Tibial artery (tissue), 4 donors: ENCODE results near the gene MMP13.

Experiments used
- DNase-seq, 2 donors: peaks; one replicate each; pipeline ENCODE4 v3.0.0-alpha.2; 2019
- H3K27ac ChIP-seq, 2 donors: fragments of 200-600 bp; sonication (generic) in 1 of 2; 1 replicate in 1 of 2; 2 replicates in 1 of 2; pipeline ENCODE4 v1.5.1; 2018 to 2019; ENCODE audit warnings: mild to moderate bottlenecking in 1 of 2
- H3K27me3 ChIP-seq, 2 donors: fragments of 200-600 bp; sonication (generic) in 1 of 2; one replicate each; pipeline versions ENCODE4 v1.5.1 to v1.6.0; 2016 to 2019
- H3K36me3 ChIP-seq, 3 donors: fragments of 200-600 bp; sonication (generic) in 2 of 3; one replicate each; pipeline ENCODE4 v1.5.1; 2016 to 2019; ENCODE audit warnings: mild to moderate bottlenecking in 2 of 3
- H3K4me1 ChIP-seq, 4 donors: fragments of 200-600 bp; sonication (generic) in 2 of 4; 1 replicate in 3 of 4; 2 replicates in 1 of 4; pipeline ENCODE4 v1.5.1; 2016 to 2019
- H3K4me3 ChIP-seq, 2 donors: fragments of 200-600 bp; sonication (generic) in 1 of 2; 1 replicate in 1 of 2; 2 replicates in 1 of 2; pipeline ENCODE4 v1.5.1; 2018 to 2019; ENCODE audit warnings: mild to moderate bottlenecking in 2 of 2
- H3K9me3 ChIP-seq, 3 donors: fragments of 200-600 bp; sonication (generic) in 1 of 3; one replicate each; pipeline ENCODE4 v1.5.1; 2016 to 2019
- intact Hi-C: fragments of 100-400 bp; cut with DNase I; formaldehyde crosslinking; loops from one replicate; pipeline ENCODE4 v1.15.0; 2023; ENCODE audit warnings: low total_unique reads
- TF ChIP-seq, protein P1 (sequence below), 2 experiments: fragments of 200-600 bp in 1 of 2; fragments of 450-650 bp in 1 of 2; IDR thresholded peaks; one replicate each; pipeline ENCODE4 v1.5.1; 2017 to 2019; ENCODE audit warnings: antibody characterized with exemption in 2 of 2, mild to moderate bottlenecking in 1 of 2, moderate library complexity in 1 of 2

The MMP13 gene

GRCh38 chr11:102928247-102928646 is 27.3 kb downstream of the MMP13 start:
- H3K27me3 ChIP-seq: no peaks in the 10 kb centered on the region
- TF ChIP-seq, protein P1, sequence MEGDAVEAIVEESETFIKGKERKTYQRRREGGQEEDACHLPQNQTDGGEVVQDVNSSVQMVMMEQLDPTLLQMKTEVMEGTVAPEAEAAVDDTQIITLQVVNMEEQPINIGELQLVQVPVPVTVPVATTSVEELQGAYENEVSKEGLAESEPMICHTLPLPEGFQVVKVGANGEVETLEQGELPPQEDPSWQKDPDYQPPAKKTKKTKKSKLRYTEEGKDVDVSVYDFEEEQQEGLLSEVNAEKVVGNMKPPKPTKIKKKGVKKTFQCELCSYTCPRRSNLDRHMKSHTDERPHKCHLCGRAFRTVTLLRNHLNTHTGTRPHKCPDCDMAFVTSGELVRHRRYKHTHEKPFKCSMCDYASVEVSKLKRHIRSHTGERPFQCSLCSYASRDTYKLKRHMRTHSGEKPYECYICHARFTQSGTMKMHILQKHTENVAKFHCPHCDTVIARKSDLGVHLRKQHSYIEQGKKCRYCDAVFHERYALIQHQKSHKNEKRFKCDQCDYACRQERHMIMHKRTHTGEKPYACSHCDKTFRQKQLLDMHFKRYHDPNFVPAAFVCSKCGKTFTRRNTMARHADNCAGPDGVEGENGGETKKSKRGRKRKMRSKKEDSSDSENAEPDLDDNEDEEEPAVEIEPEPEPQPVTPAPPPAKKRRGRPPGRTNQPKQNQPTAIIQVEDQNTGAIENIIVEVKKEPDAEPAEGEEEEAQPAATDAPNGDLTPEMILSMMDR (IDR thresholded peaks at IDR 0.05): no peak
- peaks cover 0 to 17% (median 0%) of the 10 kb centered on the region in 4 donors for H3K4me1 ChIP-seq
- DNase-seq: no peak
- H3K36me3 ChIP-seq: no peaks in the 10 kb centered on the region
- H3K4me3 ChIP-seq: no peak overlapping the region
- H3K9me3 ChIP-seq: no peaks in the 10 kb centered on the region
- intact Hi-C loops: no loop called here
- no peak overlapping the region for H3K27ac ChIP-seq

DNA sequence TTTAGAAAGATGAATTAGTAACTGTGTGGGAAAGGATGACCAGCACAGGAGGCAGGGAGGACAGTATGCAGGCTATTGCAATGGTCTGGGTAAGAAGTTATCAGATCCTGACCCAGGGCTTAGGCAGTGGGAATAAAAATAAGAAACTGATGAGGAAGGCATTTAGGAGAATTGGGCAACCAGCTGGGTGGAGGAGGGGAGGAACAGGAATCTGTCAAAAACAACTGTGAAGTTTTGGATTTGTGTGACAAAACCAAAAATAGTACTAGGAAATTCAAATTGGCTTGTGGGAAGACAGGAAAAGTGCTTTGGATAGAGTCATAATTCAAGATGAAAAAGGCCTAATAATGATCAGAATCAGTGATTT is 27.9 kb downstream of the MMP13 start:
- Histone ChIP-seq H3K9me3 (no peaks in the 10 kb centered on the region), H3K36me3 (no peaks in the 10 kb centered on the region), H3K4me3 (no peak overlapping the region), H3K27me3 (no peaks in the 10 kb centered on the region), H3K4me1 (peaks cover 0 to 17% (median 0%) of the 10 kb centered on the region in 4 donors), H3K27ac (no peak overlapping the region)
- TF ChIP-seq, protein P1 (IDR thresholded peaks at IDR 0.05): no peak
- no peak for DNase-seq
- intact Hi-C loops: no loop called here

DNA sequence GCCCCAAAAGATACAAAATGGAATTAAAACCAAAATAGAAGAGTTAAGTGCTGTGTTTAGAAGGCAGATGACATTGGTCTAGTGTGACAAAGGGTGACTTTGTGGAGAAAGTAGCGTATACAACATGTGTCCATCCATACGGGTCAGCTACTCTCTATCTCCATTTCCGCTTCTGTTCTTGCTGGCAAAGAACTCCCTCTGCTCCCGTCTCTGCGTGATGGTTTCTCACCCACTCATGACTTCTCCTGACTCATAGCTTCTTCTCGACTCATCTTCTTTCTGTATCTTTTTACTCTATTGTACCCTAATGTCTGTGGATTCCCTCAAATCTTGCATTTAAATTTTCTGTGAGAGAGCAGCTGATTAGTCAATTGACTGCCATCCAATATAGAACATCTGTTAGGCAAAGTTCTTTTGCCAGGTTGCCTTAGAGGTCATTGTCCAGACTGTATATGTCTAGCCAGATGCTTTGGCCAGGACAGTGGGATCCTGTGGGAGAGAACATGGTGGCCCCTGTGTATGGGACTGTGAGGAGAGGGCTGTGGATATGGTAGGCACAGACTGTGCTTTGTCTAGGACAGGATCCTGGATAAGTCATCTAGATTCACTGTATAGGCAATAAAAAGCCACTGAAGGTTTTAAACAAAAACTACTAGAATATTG is 28.4 kb downstream of the MMP13 start:
- Histone ChIP-seq H3K4me3 (no peak overlapping the region), H3K27me3 (no peaks in the 10 kb centered on the region), H3K9me3 (no peaks in the 10 kb centered on the region), H3K27ac (no peak overlapping the region), H3K36me3 (no peaks in the 10 kb centered on the region), H3K4me1 (peaks cover 0 to 17% (median 0%) of the 10 kb centered on the region in 4 donors)
- TF ChIP-seq, protein P1 (IDR thresholded peaks at IDR 0.05): no peak
- intact Hi-C loops: no loop called here
- no peak for DNase-seq

GRCh38 chr11:102926517-102926916 is 29.0 kb downstream of the MMP13 start:
- TF ChIP-seq, protein P1 (IDR thresholded peaks at IDR 0.05): no peak
- intact Hi-C loops: no loop called here
- no peak for DNase-seq
- Histone ChIP-seq H3K4me3 (no peak overlapping the region), H3K9me3 (no peaks in the 10 kb centered on the region), H3K4me1 (peaks cover 0 to 17% (median 0%) of the 10 kb centered on the region in 4 donors), H3K36me3 (no peaks in the 10 kb centered on the region), H3K27me3 (no peaks in the 10 kb centered on the region), H3K27ac (no peak overlapping the region)

DNA sequence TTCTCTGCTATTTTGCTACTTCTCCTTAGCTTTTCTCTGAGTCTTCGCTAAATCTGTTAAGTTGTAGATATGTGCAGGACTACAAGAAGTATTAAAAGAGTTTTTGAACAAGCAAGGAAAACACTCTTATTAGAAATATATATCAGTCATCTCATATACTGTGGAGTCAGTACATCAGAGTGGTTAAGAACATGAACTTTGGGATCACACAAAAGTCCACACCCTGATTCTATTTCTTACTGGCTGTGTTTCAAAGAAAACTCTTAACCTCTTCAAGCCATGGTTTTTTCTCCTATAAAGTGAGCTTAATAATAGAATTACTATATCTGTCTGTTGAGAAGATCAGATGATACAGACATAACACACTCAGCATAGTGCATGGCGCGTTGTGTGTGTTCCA is 29.5 kb downstream of the MMP13 start:
- Histone ChIP-seq H3K27ac (no peak overlapping the region), H3K27me3 (no peaks in the 10 kb centered on the region)

More for the DNA sequence above, 29.5 kb downstream of the MMP13 start:
- no peak overlapping the region for H3K4me3 ChIP-seq
- DNase-seq: no peak
- H3K9me3 ChIP-seq: no peaks in the 10 kb centered on the region
- TF ChIP-seq, protein P1 (IDR thresholded peaks at IDR 0.05): no peak
- peaks cover 0 to 17% (median 0%) of the 10 kb centered on the region in 4 donors for H3K4me1 ChIP-seq
- intact Hi-C loops: no loop called here
- no peaks in the 10 kb centered on the region for H3K36me3 ChIP-seq
